Hematopoietic multipotent progenitor cell treated with erythropoietin and hydrocortisone succinate and interleukin-3 and kit ligand, for 8 days (in vitro differentiated cells): Measurements from ENCODE around the gene CHRM3.

Experiments used
- DNase-seq: peaks from one replicate; pipeline ENCODE4 v3.0.0-alpha.2; 2015

Gene CHRM3

GRCh38 chr1:239417221-239417620 is 30.9 kb downstream of the CHRM3 start:
- DNase-seq: no peak

- DNase-seq: no peak
Measured at GRCh38 chr1:239417986-239418640, 31.7 kb downstream of the CHRM3 start.

- DNase-seq: no peak
Measured at GRCh38 chr1:239418681-239419080, 32.3 kb downstream of the CHRM3 start.

GRCh38 chr1:239421811-239422210 is 35.4 kb downstream of the CHRM3 start:
- no peak for DNase-seq

- no peak for DNase-seq
Measured at GRCh38 chr1:239422818-239423217, 36.5 kb downstream of the CHRM3 start.

GRCh38 chr1:239426821-239427475 is 40.6 kb downstream of the CHRM3 start:
- DNase-seq: no peak

- DNase-seq: no peak
Measured at GRCh38 chr1:239427712-239428111, 41.3 kb downstream of the CHRM3 start.

- no peak for DNase-seq
Measured at GRCh38 chr1:239428120-239428710, 41.8 kb downstream of the CHRM3 start.

- no peak for DNase-seq
Measured at GRCh38 chr1:239429163-239429562, 42.8 kb downstream of the CHRM3 start.

GRCh38 chr1:239432255-239432654 is 45.9 kb downstream of the CHRM3 start:
- DNase-seq: no peak

GRCh38 chr1:239434181-239434580 is 47.8 kb downstream of the CHRM3 start:
- DNase-seq: no peak
